ENCODE data around the gene MARCHF2.

DNA sequence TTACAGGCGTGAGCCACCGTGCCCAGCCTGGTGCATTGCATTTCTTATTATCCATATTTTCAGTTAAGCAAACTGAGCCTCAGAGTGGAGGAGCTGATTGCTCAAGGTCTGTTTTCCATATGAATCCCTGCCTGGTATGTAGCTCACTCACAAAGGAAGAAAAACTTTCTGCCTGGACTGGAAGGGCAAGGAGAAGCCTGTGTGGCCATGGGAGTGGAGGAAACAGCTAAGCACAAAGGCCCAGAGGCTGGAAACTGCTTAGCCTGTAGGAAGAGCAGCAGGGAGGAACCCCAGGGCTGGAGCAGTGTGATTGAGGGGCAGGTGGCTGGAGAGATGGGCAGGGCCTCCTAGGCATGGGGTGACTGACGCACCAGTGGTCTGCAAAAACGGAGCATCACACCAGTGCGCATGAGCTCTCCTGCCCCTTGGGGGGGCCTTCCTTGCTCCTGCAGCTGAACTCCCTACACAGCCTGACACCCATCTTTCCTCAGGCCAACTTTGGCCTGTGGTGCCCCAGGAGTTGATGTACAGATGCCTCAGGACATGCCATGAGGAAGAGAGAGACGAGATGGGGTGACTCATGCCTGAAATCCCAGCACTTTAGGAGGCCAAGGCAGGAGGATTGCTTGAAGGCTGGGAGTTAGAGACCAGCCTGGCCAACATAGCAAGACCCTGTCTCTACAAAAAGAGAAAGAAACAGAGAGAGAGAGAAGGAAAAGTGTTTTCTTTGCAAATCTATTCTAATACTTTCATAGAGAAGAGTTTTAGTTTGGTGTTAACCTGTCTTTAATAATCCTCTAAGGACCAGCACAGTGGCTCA is 28.8 kb downstream of the MARCHF2 start:
- no peak for TF ChIP-seq POLR2AphosphoS5 (IDR thresholded peaks at IDR 0.05; ENCODE audit: insufficient read depth in 1 of 2, low read depth in 1 of 2)
- TF ChIP-seq, protein P1, sequence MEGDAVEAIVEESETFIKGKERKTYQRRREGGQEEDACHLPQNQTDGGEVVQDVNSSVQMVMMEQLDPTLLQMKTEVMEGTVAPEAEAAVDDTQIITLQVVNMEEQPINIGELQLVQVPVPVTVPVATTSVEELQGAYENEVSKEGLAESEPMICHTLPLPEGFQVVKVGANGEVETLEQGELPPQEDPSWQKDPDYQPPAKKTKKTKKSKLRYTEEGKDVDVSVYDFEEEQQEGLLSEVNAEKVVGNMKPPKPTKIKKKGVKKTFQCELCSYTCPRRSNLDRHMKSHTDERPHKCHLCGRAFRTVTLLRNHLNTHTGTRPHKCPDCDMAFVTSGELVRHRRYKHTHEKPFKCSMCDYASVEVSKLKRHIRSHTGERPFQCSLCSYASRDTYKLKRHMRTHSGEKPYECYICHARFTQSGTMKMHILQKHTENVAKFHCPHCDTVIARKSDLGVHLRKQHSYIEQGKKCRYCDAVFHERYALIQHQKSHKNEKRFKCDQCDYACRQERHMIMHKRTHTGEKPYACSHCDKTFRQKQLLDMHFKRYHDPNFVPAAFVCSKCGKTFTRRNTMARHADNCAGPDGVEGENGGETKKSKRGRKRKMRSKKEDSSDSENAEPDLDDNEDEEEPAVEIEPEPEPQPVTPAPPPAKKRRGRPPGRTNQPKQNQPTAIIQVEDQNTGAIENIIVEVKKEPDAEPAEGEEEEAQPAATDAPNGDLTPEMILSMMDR (IDR thresholded peaks at IDR 0.05) = no peak
- no peak for TF ChIP-seq POLR2A (IDR thresholded peaks at IDR 0.05)

Data from vagina (tissue), 2 donors.